Parathyroid adenoma (tissue), 2 donors: ENCODE measurements around the gene TMEM87A.
"Not testable (repeated sequence)": the region's sequence is repeated elsewhere in the genome, so short reads cannot be mapped to it uniquely, and the experiment has no call there.

ENCODE experiments used
- H2AFZ ChIP-seq: fragments of 300-600 bp; sonication (generic); one replicate; pipeline ENCODE4 v1.7.0; 2017; ENCODE audit warnings: antibody characterized with exemption, mild to moderate bottlenecking
- H3K27ac ChIP-seq: fragments of 300-600 bp; sonication (generic); one replicate; pipeline ENCODE4 v1.7.0; 2017
- H3K27me3 ChIP-seq: fragments of 300-600 bp; sonication (generic); one replicate; pipeline ENCODE4 v1.7.0; 2017; ENCODE audit warnings: low read length; ENCODE audit not compliant: control insufficient read depth, insufficient read depth
- H3K36me3 ChIP-seq: fragments of 300-600 bp; sonication (generic); one replicate; pipeline ENCODE4 v1.7.0; 2017; ENCODE audit warnings: low read length; ENCODE audit not compliant: control insufficient read depth, insufficient read depth
- H3K4me1 ChIP-seq: fragments of 300-600 bp; sonication (generic); one replicate; pipeline ENCODE4 v1.7.0; 2017; ENCODE audit warnings: control low read depth
- H3K4me2 ChIP-seq: fragments of 300-600 bp; sonication (generic); one replicate; pipeline ENCODE4 v1.7.0; 2017; ENCODE audit warnings: low read length
- H3K4me3 ChIP-seq: fragments of 300-600 bp; sonication (generic); one replicate; pipeline ENCODE4 v1.7.0; 2017; ENCODE audit warnings: low read depth, low read length
- H3K79me2 ChIP-seq: fragments of 300-600 bp; sonication (generic); one replicate; pipeline ENCODE4 v1.7.0; 2017; ENCODE audit warnings: control low read depth
- H3K9ac ChIP-seq: fragments of 300-600 bp; sonication (generic); one replicate; pipeline ENCODE4 v1.7.0; 2017; ENCODE audit warnings: mild to moderate bottlenecking
- H3K9me3 ChIP-seq: fragments of 300-600 bp; sonication (generic); one replicate; pipeline ENCODE4 v1.7.0; 2017; ENCODE audit warnings: low read length; ENCODE audit not compliant: control insufficient read depth
- TF ChIP-seq, protein P1 (sequence below): fragments of 300-600 bp; sonication (generic); IDR thresholded peaks from one replicate; pipeline ENCODE4 v1.7.0; 2017; ENCODE audit warnings: antibody characterized with exemption, mild to moderate bottlenecking
- donor health status: primary hyperparathyroidism.

The TMEM87A gene, protein sequence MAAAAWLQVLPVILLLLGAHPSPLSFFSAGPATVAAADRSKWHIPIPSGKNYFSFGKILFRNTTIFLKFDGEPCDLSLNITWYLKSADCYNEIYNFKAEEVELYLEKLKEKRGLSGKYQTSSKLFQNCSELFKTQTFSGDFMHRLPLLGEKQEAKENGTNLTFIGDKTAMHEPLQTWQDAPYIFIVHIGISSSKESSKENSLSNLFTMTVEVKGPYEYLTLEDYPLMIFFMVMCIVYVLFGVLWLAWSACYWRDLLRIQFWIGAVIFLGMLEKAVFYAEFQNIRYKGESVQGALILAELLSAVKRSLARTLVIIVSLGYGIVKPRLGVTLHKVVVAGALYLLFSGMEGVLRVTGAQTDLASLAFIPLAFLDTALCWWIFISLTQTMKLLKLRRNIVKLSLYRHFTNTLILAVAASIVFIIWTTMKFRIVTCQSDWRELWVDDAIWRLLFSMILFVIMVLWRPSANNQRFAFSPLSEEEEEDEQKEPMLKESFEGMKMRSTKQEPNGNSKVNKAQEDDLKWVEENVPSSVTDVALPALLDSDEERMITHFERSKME

DNA sequence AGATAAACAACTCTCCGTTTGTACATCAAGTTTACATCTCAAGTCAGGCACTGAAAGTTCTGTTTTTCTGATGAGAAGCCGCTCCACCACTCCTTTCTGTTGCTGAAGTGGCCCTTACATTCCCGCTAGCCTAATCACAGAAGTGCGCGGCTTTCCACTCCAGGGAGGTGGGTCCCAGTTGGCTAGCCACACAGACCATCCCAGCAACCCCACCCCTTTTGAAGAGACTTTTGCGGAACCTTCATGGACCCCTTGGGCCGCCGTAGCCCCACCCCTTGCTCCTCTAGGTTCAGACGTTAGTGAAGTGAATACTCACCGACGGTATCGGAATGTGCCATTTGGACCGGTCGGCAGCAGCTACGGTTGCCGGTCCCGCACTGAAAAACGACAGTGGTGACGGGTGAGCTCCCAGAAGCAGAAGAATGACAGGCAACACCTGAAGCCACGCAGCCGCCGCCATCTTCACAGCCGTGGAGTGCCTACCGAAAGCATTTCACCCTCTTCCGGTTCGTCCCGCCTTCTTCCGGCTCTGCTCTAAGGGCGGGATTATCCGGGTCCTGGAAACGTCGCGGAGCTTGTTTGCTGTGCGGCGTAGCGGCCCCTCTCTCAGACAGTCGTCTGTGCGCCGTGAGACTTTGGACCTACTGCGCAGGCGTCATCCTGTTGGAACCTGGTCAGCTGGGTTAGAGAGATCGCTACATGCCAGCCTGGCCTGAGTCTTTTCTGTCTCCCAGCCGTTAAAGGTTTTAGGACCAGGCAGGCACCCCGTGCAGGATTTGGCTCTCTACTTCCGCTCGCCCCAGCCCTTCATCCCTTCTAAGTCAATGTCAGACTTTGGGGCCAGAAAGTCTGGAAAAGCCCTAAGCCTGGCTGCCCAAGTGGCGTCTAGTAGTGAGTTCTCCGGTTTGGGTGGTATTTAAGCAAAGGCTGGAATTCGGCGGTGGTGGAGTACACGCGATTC, at the start of gene TMEM87A, which contains the start of gene GANC:
TMEM87A (minus strand) TSS at position 495 of the 961 bp plus-strand sequence; CDS start at position 460, 35 bp downstream.
GANC (plus strand) TSS at position 263 of the 961 bp plus-strand sequence. CDS start 1,281 bp downstream, outside the sequence.
- Histone ChIP-seq H3K36me3 (no peaks in the 10 kb centered on the region), H3K9ac (peak within 1 kb of the TSS; percentile 29), H3K4me1 (peaks cover 15% of the 10 kb centered on the region), H2AFZ (peak within 1 kb of the TSS; percentile 77), H3K4me3 (peak within 1 kb of the TSS; percentile 93), H3K9me3 (no peaks in the 10 kb centered on the region), H3K4me2 (peak within 1 kb of the TSS; percentile 100), H3K79me2 (peaks cover 5% of the 10 kb centered on the region), H3K27me3 (no peaks in the 10 kb centered on the region), H3K27ac (peak within 1 kb of the TSS; percentile 96)
- TF ChIP-seq, protein P1, sequence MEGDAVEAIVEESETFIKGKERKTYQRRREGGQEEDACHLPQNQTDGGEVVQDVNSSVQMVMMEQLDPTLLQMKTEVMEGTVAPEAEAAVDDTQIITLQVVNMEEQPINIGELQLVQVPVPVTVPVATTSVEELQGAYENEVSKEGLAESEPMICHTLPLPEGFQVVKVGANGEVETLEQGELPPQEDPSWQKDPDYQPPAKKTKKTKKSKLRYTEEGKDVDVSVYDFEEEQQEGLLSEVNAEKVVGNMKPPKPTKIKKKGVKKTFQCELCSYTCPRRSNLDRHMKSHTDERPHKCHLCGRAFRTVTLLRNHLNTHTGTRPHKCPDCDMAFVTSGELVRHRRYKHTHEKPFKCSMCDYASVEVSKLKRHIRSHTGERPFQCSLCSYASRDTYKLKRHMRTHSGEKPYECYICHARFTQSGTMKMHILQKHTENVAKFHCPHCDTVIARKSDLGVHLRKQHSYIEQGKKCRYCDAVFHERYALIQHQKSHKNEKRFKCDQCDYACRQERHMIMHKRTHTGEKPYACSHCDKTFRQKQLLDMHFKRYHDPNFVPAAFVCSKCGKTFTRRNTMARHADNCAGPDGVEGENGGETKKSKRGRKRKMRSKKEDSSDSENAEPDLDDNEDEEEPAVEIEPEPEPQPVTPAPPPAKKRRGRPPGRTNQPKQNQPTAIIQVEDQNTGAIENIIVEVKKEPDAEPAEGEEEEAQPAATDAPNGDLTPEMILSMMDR: no peak

DNA sequence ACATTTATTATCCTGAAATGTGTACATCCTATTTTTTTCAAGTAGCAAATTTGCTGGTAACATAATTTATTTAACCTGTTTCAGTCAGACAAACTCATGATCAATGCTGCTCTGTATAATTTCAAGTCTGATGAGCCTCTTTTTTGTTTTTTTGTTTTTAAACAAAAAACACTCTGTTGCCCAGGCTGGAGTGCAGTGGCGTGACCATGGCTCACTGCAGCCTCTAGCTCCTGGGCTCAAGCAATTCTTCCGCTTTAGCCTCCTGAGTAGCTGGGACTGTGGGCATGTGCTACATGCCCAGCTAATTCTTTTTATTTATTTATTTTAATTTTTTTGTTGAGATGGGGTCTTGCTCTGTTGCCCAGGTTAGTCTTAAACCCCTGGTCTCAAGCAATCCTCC, 46.0 kb upstream of the TMEM87A start:
- Histone ChIP-seq H3K27ac (no peak overlapping the region), H3K79me2 (no peaks in the 10 kb centered on the region), H3K4me2 (no peak overlapping the region), H3K9ac (no peak overlapping the region), H3K4me1 (no peaks in the 10 kb centered on the region), H3K27me3 (no peaks in the 10 kb centered on the region), H3K4me3 (no peak overlapping the region), H3K9me3 (no peaks in the 10 kb centered on the region), H2AFZ (no peak overlapping the region), H3K36me3 (no peaks in the 10 kb centered on the region)
- TF ChIP-seq, protein P1: no peak

DNA sequence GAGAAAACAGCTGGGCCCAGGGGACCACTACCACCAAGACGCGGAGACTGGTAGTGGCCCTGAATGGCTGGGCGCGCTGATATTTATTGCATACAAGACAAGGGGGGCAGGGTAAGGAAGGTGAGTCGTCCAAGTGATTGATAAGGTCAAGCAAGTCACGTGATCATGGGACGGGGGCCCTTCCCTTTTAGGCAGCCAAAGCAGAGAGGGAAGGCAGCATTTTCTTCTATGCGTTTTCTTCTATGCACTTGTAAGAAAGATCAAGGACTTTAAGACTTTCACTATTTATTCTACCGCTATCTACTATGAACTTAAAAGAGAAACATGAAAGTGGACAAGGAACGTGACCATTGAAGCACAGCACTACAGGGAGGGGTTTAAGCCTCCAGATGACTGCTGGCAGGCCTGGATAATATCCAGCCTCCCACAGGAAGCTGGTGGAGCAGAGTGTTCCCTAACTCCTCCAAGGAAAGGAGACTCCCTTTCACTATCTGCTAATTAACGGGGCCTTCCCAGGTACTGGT, 43.1 kb upstream of the TMEM87A start:
- H2AFZ ChIP-seq, H3K79me2 ChIP-seq, H3K9me3 ChIP-seq, H3K4me1 ChIP-seq, H3K4me3 ChIP-seq, H3K4me2 ChIP-seq, H3K27me3 ChIP-seq, H3K27ac ChIP-seq, H3K9ac ChIP-seq, H3K36me3 ChIP-seq: not testable (repeated sequence)

DNA sequence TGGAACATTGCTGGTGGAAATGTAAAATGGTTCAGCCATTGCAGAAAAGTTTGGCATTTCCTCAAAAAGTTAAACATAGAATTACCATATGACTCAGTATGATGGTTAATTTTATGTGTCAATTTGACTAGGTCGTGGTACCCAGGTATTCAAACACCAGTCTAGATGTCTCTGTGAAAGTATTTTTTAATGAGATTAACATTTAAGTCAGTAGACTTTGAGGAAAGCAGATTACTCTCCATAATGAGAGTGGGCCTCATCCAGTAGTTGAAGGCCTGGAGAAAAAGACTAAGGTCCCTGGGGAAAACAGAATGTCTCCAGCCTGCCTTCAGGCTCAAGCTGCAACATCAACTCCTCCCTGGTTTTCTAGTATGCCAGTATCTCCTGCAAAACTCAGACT, 42.3 kb upstream of the TMEM87A start:
- H3K4me3 ChIP-seq: no peak overlapping the region
- no peak overlapping the region for H3K27ac ChIP-seq
- H3K4me1 ChIP-seq: no peaks in the 10 kb centered on the region
- no peak overlapping the region for H3K4me2 ChIP-seq
- H2AFZ ChIP-seq: no peak overlapping the region
- H3K36me3 ChIP-seq: no peaks in the 10 kb centered on the region
- H3K27me3 ChIP-seq: no peaks in the 10 kb centered on the region
- no peaks in the 10 kb centered on the region for H3K79me2 ChIP-seq
- no peaks in the 10 kb centered on the region for H3K9me3 ChIP-seq
- H3K9ac ChIP-seq: no peak overlapping the region
- TF ChIP-seq, protein P1: no peak
